Stomach (tissue), 4 donors: ENCODE measurements around the gene GRK4.

Experiments used
- EP300 ChIP-seq: sonication (generic); formaldehyde crosslinking; IDR thresholded peaks from one replicate; pipeline ENCODE4 v1.6.1; 2017; ENCODE audit warnings: antibody characterized with exemption
- POLR2A ChIP-seq, 4 donors: fragments of 450-650 bp; IDR thresholded peaks; one replicate each; pipeline ENCODE4 v1.6.1; 2016; ENCODE audit warnings: antibody characterized with exemption in 4 of 4, control low read depth in 2 of 4, mild to moderate bottlenecking in 1 of 4, moderate library complexity in 1 of 4
- POLR2AphosphoS5 ChIP-seq, 3 donors: sonication (generic); formaldehyde crosslinking; IDR thresholded peaks; one replicate each; pipeline ENCODE4 v1.6.1; 2016; ENCODE audit warnings: antibody characterized with exemption in 3 of 3
- TF ChIP-seq, protein P1 (sequence below), 7 experiments: fragments of 450-650 bp in 4 of 7; fragments of 200-600 bp in 3 of 7; sonication (generic) in 3 of 7; IDR thresholded peaks; one replicate each; pipeline ENCODE4 v1.5.1; 2016 to 2019; ENCODE audit warnings: antibody characterized with exemption in 7 of 7, control low read depth in 2 of 7, mild to moderate bottlenecking in 1 of 7

DNA sequence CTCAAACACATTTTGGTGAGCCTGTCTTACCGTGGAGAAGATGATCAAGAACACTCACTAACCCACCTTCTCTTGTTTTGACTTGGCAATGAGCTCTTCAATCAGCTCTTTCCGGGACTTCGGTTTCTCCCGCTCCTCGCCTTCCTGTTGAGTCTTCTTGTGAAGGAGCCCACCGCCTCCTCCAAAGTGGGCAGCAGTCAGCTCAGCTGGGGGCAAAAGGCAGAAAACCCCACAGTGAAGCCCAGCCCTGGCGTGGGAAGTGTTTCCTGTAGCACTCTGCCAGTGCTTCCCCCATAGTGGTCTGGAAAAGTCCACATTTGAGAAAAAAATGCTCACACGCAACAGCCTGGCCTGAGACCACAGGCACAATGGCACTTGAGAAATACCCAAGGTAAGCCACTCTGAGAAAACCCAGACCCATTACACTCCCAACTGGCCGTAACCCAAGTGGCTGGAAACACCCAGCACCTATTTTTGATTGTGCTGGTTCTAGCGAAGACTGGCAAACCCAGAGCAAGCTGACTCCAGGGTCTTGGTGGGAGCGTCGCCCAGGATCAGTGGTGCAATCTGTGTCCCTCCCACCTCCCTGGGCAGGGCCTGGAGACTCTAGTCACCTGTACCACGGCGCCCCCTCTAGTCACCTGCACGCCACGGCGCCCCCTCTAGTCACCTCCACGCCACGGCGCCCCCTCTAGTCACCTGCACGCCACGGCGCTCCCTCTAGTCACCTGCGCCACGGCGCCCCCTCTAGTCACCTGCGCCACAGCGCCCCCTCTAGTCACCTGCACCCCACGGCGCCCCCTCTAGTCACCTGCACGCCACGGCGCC, 8.8 kb upstream of the GRK4 start:
- TF ChIP-seq, protein P1, sequence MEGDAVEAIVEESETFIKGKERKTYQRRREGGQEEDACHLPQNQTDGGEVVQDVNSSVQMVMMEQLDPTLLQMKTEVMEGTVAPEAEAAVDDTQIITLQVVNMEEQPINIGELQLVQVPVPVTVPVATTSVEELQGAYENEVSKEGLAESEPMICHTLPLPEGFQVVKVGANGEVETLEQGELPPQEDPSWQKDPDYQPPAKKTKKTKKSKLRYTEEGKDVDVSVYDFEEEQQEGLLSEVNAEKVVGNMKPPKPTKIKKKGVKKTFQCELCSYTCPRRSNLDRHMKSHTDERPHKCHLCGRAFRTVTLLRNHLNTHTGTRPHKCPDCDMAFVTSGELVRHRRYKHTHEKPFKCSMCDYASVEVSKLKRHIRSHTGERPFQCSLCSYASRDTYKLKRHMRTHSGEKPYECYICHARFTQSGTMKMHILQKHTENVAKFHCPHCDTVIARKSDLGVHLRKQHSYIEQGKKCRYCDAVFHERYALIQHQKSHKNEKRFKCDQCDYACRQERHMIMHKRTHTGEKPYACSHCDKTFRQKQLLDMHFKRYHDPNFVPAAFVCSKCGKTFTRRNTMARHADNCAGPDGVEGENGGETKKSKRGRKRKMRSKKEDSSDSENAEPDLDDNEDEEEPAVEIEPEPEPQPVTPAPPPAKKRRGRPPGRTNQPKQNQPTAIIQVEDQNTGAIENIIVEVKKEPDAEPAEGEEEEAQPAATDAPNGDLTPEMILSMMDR (IDR thresholded peaks at IDR 0.05): no peak
- TF ChIP-seq POLR2AphosphoS5 (IDR thresholded peaks at IDR 0.05): no peak
- TF ChIP-seq POLR2A (IDR thresholded peaks at IDR 0.05): no peak
- no peak for TF ChIP-seq EP300
